Activated CD4-positive, alpha-beta memory T cell treated with anti-CD3 and anti-CD28 coated beads, Interleukin-2, amount 10 ng/mL, durations not matched to agents 7 days and 5 days (primary cell): ENCODE results near the gene DMKN. TPM values are rescaled to one million over a fixed set of nuclear protein-coding genes. Genes with fewer than 3 reads are reported as not detected.
"Not testable (repeated sequence)": the region's sequence is repeated elsewhere in the genome, so short reads cannot be mapped to it uniquely, and the experiment has no call there.

Experiments used
- CTCF ChIA-PET: fragments of 350-600 bp; sonication (Branson Sonifier 250); formaldehyde crosslinking; loops from one replicate; lab custom pipeline; 2021; ENCODE audit warnings: antibody characterized with exemption, inconsistent platforms; lab: Charles Lee
- POLR2A ChIA-PET: fragments of 350-600 bp; sonication (Branson Sonifier 250); formaldehyde crosslinking; loops from one replicate; lab custom pipeline; 2021; ENCODE audit warnings: antibody characterized with exemption; lab: Charles Lee
- DNase-seq: peaks from one replicate; pipeline ENCODE4 v3.0.0-alpha.2; 2020
- H3K27ac Mint-ChIP-seq: one replicate; pipeline ENCODE4 v1.8.0; 2021; ENCODE audit warnings: mild to moderate bottlenecking, mixed read lengths
- H3K27me3 Mint-ChIP-seq: one replicate; pipeline ENCODE4 v1.8.0; 2021; ENCODE audit warnings: mixed read lengths
- H3K36me3 Mint-ChIP-seq: one replicate; pipeline ENCODE4 v1.8.0; 2021; ENCODE audit warnings: low read depth, mixed read lengths
- H3K4me1 Mint-ChIP-seq: one replicate; pipeline ENCODE4 v1.8.0; 2021; ENCODE audit warnings: mixed read lengths
- H3K4me3 Mint-ChIP-seq: one replicate; pipeline ENCODE4 v1.8.0; 2021; ENCODE audit warnings: mild to moderate bottlenecking, mixed read lengths
- H3K9me3 Mint-ChIP-seq: one replicate; pipeline ENCODE4 v1.8.0; 2021; ENCODE audit warnings: mixed read lengths
- total RNA-seq, 2 experiments: library from RNA; stranded (reverse); gene quantifications; one replicate each; pipeline ENCODE4 v1.2.3, GENCODE V29; 2021

Gene DMKN
- total RNA-seq, 2 experiments from 2014 or later = not detected

GRCh38 chr19:35478794-35479677, 34.4 kb downstream of the DMKN start:
- ChIA-PET CTCF (interaction anchor here (0.9 to 1.6 kb wide), 3 partner anchors 10 to 126 kb away, joined by 3 read pairs; no protein-coding TSS in a partner anchor), POLR2A (interaction anchor here (1.0 kb wide), 1 partner anchor 17 kb away, joined by 4 read pairs; no protein-coding TSS in a partner anchor)
- no peak overlapping the region for H3K4me3 Mint-ChIP-seq

GRCh38 chr19:35476149-35476548, 37.3 kb downstream of the DMKN start:
- Mint-ChIP-seq H3K36me3 (no peaks in the 10 kb centered on the region), H3K4me1 (no peaks in the 10 kb centered on the region), H3K9me3 (no peaks in the 10 kb centered on the region), H3K27me3 (peaks cover 16% of the 10 kb centered on the region), H3K4me3 (no peak overlapping the region), H3K27ac (no peak overlapping the region)
- no peak for DNase-seq
- ChIA-PET POLR2A (no interaction called here), CTCF (no interaction called here)

More at GRCh38 chr19:35478794-35479677, 34.4 kb downstream of the DMKN start:
- no peaks in the 10 kb centered on the region for H3K36me3 Mint-ChIP-seq
- H3K27me3 Mint-ChIP-seq = peaks cover 23% of the 10 kb centered on the region
- no peak for DNase-seq
- H3K4me1 Mint-ChIP-seq = peaks cover 7% of the 10 kb centered on the region
- H3K9me3 Mint-ChIP-seq = no peaks in the 10 kb centered on the region
- no peak overlapping the region for H3K27ac Mint-ChIP-seq

GRCh38 chr19:35474594-35474993, 38.9 kb downstream of the DMKN start:
- H3K27ac Mint-ChIP-seq, H3K27me3 Mint-ChIP-seq, DNase-seq, H3K36me3 Mint-ChIP-seq, H3K4me3 Mint-ChIP-seq, POLR2A ChIA-PET, H3K4me1 Mint-ChIP-seq, H3K9me3 Mint-ChIP-seq: not testable (repeated sequence)
- CTCF ChIA-PET = interaction anchor here (2.4 kb wide), 1 partner anchor 121 kb away, joined by 8 read pairs; no protein-coding TSS in a partner anchor

GRCh38 chr19:35474104-35474503, 39.3 kb downstream of the DMKN start:
- Mint-ChIP-seq H3K4me1 (no peaks in the 10 kb centered on the region), H3K4me3 (no peak overlapping the region), H3K27ac (no peak overlapping the region), H3K36me3 (no peaks in the 10 kb centered on the region), H3K27me3 (peaks cover 9% of the 10 kb centered on the region), H3K9me3 (no peaks in the 10 kb centered on the region)
- CTCF ChIA-PET = interaction anchor here (0.9 to 2.4 kb wide), 3 partner anchors 21 to 121 kb away, joined by 3 to 8 read pairs (median 4); no protein-coding TSS in a partner anchor
- no peak for DNase-seq
- POLR2A ChIA-PET = interaction anchor here (0.9 kb wide), 1 partner anchor 71 kb away, joined by 3 read pairs; no protein-coding TSS in a partner anchor

- no peaks in the 10 kb centered on the region for H3K36me3 Mint-ChIP-seq
- ChIA-PET CTCF (interaction anchor here (1.2 to 2.4 kb wide), 2 partner anchors 23 to 119 kb away, joined by 5 to 8 read pairs; no protein-coding TSS in a partner anchor), POLR2A (no interaction called here)
- no peak overlapping the region for H3K27ac Mint-ChIP-seq
- no peaks in the 10 kb centered on the region for H3K9me3 Mint-ChIP-seq
- H3K4me3 Mint-ChIP-seq = no peak overlapping the region
- H3K27me3 Mint-ChIP-seq = peaks cover 9% of the 10 kb centered on the region
- no peak for DNase-seq
- peaks cover 7% of the 10 kb centered on the region for H3K4me1 Mint-ChIP-seq
Observed at GRCh38 chr19:35471946-35472345, 41.5 kb downstream of the DMKN start.

DNA sequence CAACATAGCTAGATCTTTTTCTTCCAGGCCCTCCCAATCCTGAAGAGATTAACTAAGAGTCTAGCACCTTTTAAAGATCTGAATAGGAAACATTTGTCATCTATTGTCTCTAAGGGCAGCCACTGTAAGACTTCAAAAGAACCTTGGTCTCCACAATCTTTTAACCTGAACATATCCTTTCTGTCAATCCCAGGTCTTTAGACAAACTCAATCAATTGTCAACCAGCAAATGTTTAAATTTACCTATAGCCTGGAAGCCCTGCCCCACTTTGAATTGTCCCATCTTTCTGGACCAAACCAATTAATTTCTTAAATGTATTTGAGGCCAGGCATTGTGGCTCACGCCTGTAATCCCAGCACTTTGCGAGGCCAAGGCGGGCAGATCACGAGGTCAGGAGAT, 42.4 kb downstream of the DMKN start:
- POLR2A ChIA-PET, H3K36me3 Mint-ChIP-seq, DNase-seq, H3K27me3 Mint-ChIP-seq, H3K9me3 Mint-ChIP-seq, H3K4me3 Mint-ChIP-seq, H3K27ac Mint-ChIP-seq, H3K4me1 Mint-ChIP-seq: not testable (repeated sequence)
- CTCF ChIA-PET = interaction anchor here (4.0 to 4.2 kb wide), 2 partner anchors 117 to 123 kb away, joined by 16 to 78 read pairs; partner anchors contain the start of gene FFAR1

GRCh38 chr19:35470128-35470527, 43.3 kb downstream of the DMKN start:
- Mint-ChIP-seq H3K36me3 (no peaks in the 10 kb centered on the region), H3K27ac (no peak overlapping the region), H3K27me3 (peaks cover 6% of the 10 kb centered on the region), H3K9me3 (no peaks in the 10 kb centered on the region), H3K4me3 (no peak overlapping the region), H3K4me1 (peaks cover 10% of the 10 kb centered on the region)
- DNase-seq = no peak
- CTCF ChIA-PET = interaction anchor here (1.0 to 4.2 kb wide), 9 partner anchors 25 to 404 kb away, joined by 3 to 78 read pairs (median 6); partner anchors contain the start of genes FFAR1, FFAR3 and USF2
- POLR2A ChIA-PET = no interaction called here

DNA sequence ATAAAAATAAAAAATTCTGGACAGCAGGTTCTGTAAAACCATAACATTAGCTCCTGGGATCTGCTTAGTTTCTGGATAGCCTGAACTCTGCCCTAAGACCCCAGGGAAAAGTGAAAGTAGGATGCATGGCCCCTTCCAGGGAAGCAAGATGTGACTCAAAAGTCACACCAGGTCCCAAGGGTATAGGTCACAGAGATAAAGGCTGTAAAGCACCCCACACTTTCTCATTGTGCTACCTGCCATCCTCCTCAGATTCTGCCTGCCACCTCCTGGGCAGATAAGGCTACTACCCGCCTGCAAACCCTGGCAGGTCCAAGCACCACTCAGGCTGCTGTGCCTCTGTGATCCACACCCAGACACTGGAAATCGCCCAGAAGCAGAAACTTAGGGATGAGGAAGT, 44.8 kb downstream of the DMKN start:
- POLR2A ChIA-PET = interaction anchor here (1.1 to 1.2 kb wide), 2 partner anchors 116 to 121 kb away, joined by 3 to 4 read pairs; partner anchors contain the start of gene FFAR1

DNA sequence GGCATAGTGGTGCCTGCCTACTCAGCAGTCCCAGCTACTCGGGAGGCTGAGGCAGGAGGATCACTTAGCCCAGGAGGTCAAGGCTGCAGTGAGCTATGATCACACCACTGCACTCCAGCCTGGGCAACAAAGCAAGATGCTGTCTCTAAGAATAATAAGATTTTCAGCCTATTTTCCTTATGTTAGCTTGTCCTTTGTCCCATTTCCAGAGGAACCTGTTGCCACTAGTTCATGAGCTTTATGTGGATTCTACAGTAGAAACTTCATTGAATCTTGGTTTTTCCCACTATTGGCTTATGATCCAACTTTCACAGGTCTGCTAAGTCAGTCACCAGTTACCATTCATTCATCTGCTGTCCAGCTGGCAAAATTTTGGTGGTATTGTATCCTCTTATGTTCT, 47.2 kb downstream of the DMKN start:
- Mint-ChIP-seq H3K4me1 (peaks cover 34% of the 10 kb centered on the region), H3K27me3 (peaks cover 6% of the 10 kb centered on the region), H3K36me3 (no peaks in the 10 kb centered on the region), H3K27ac (no peak overlapping the region), H3K4me3 (no peak overlapping the region), H3K9me3 (no peaks in the 10 kb centered on the region)
- POLR2A ChIA-PET = interaction anchor here (0.8 kb wide), 1 partner anchor 113 kb away, joined by 3 read pairs; no protein-coding TSS in a partner anchor
- CTCF ChIA-PET = interaction anchor here (0.9 to 1.8 kb wide), 3 partner anchors 108 to 400 kb away, joined by 3 to 13 read pairs (median 3); partner anchors contain the start of gene FFAR3
- DNase-seq = no peak

More for the DNA sequence above, 44.8 kb downstream of the DMKN start:
- peak; percentile 77 for DNase-seq
- no peaks in the 10 kb centered on the region for H3K36me3 Mint-ChIP-seq
- no peaks in the 10 kb centered on the region for H3K9me3 Mint-ChIP-seq
- CTCF ChIA-PET = interaction anchor here (0.6 to 4.2 kb wide), 8 partner anchors 11 to 199 kb away, joined by 3 to 78 read pairs (median 9); partner anchors contain the start of genes FFAR1, FFAR3 and USF2
- H3K27ac Mint-ChIP-seq = no peak overlapping the region
- H3K27me3 Mint-ChIP-seq = peaks cover 6% of the 10 kb centered on the region
- no peak overlapping the region for H3K4me3 Mint-ChIP-seq
- H3K4me1 Mint-ChIP-seq = peaks cover 17% of the 10 kb centered on the region

- H3K9me3 Mint-ChIP-seq, H3K36me3 Mint-ChIP-seq, DNase-seq, H3K4me3 Mint-ChIP-seq, H3K27me3 Mint-ChIP-seq: not testable (repeated sequence)
- Mint-ChIP-seq H3K4me1 (peaks cover 47% of the 10 kb centered on the region), H3K27ac (peak overlapping the region; percentile 95)
- POLR2A ChIA-PET = interaction anchor here (0.6 to 2.6 kb wide), 18 partner anchors 10 to 256 kb away, joined by 3 to 35 read pairs (median 4); partner anchors contain the start of genes FFAR1, FFAR2 and FFAR3
- CTCF ChIA-PET = interaction anchor here (0.7 to 2.9 kb wide), 8 partner anchors 12 to 259 kb away, joined by 3 to 23 read pairs (median 4); partner anchors contain the start of genes FFAR1 and FFAR3
Observed at GRCh38 chr19:35462956-35463355, 50.5 kb downstream of the DMKN start.

GRCh38 chr19:35462476-35462953, 50.9 kb downstream of the DMKN start:
- ChIA-PET CTCF (interaction anchor here (0.7 to 2.9 kb wide), 8 partner anchors 11 to 259 kb away, joined by 3 to 23 read pairs (median 4); partner anchors contain the start of genes FFAR1 and FFAR3), POLR2A (interaction anchor here (0.6 to 2.6 kb wide), 16 partner anchors 10 to 256 kb away, joined by 3 to 35 read pairs (median 4); partner anchors contain the start of genes FFAR1 and FFAR2)

GRCh38 chr19:35461788-35462187, 51.7 kb downstream of the DMKN start:
- H3K36me3 Mint-ChIP-seq, H3K27ac Mint-ChIP-seq, H3K4me3 Mint-ChIP-seq, DNase-seq, H3K9me3 Mint-ChIP-seq: not testable (repeated sequence)
- peaks cover 54% of the 10 kb centered on the region for H3K4me1 Mint-ChIP-seq
- POLR2A ChIA-PET = interaction anchor here (0.9 to 2.6 kb wide), 9 partner anchors 9 to 255 kb away, joined by 4 to 35 read pairs (median 6); partner anchors contain the start of genes FFAR1 and FFAR2
- CTCF ChIA-PET = interaction anchor here (2.7 to 2.9 kb wide), 2 partner anchors 105 to 109 kb away, joined by 6 to 23 read pairs; no protein-coding TSS in a partner anchor
- peaks cover 13% of the 10 kb centered on the region for H3K27me3 Mint-ChIP-seq

More at GRCh38 chr19:35462476-35462953, 50.9 kb downstream of the DMKN start:
- H3K4me3 Mint-ChIP-seq = peak overlapping the region; percentile 63
- peak overlapping the region; percentile 95 for H3K27ac Mint-ChIP-seq
- H3K9me3 Mint-ChIP-seq = no peaks in the 10 kb centered on the region
- peaks cover 49% of the 10 kb centered on the region for H3K4me1 Mint-ChIP-seq
- peak; percentile 77 for DNase-seq
- H3K36me3 Mint-ChIP-seq = no peaks in the 10 kb centered on the region
- peaks cover 9% of the 10 kb centered on the region for H3K27me3 Mint-ChIP-seq
